Activated T-cell treated with anti-CD3 and anti-CD28 coated beads for 4 hours (primary cell): ENCODE data around the gene RUFY1.
"Not testable (repeated sequence)": the region's sequence is repeated elsewhere in the genome, so short reads cannot be mapped to it uniquely, and the experiment has no call there.

Experiments
- DNase-seq: peaks from one replicate; pipeline ENCODE4 v3.0.0-alpha.2; 2020

Gene RUFY1, protein sequence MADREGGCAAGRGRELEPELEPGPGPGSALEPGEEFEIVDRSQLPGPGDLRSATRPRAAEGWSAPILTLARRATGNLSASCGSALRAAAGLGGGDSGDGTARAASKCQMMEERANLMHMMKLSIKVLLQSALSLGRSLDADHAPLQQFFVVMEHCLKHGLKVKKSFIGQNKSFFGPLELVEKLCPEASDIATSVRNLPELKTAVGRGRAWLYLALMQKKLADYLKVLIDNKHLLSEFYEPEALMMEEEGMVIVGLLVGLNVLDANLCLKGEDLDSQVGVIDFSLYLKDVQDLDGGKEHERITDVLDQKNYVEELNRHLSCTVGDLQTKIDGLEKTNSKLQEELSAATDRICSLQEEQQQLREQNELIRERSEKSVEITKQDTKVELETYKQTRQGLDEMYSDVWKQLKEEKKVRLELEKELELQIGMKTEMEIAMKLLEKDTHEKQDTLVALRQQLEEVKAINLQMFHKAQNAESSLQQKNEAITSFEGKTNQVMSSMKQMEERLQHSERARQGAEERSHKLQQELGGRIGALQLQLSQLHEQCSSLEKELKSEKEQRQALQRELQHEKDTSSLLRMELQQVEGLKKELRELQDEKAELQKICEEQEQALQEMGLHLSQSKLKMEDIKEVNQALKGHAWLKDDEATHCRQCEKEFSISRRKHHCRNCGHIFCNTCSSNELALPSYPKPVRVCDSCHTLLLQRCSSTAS

DNA sequence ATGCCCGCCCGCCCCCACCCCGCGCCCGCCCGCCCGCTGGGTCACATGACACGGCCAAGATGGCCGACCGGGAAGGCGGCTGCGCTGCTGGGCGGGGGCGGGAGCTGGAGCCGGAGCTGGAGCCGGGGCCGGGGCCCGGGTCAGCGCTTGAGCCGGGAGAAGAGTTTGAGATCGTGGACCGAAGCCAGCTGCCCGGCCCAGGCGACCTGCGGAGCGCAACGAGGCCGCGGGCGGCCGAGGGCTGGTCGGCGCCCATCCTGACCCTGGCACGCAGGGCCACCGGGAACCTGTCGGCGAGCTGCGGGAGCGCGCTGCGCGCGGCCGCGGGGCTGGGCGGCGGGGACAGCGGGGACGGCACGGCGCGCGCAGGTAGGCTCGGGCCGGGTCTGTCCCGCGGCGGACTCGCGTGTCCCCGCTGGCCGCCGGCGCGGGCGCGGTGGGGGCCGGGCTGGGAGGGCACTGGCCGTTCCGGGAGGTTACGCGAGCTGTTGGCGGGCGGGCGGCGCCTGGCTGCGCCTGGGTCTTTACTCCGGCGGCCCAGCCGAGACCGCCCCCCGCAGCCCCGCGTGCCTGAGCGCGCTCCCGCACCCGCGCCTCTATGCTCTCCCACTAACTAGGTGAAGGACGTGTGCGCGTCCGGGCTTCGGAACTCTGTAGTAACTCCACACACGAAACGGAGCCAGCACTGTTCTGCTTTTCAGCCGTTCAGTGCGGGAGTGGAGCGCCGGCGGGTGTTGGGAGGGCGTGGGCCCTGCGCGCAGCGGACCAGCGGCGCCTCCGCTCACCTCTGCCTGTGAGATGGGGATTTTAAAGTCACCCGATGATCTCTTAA lies at the start of gene RUFY1:
TSS of gene RUFY1 (plus strand) at position 44 of the 832 bp plus-strand sequence. CDS start at position 60, 16 bp downstream.
- peak; percentile 73 for DNase-seq

DNA sequence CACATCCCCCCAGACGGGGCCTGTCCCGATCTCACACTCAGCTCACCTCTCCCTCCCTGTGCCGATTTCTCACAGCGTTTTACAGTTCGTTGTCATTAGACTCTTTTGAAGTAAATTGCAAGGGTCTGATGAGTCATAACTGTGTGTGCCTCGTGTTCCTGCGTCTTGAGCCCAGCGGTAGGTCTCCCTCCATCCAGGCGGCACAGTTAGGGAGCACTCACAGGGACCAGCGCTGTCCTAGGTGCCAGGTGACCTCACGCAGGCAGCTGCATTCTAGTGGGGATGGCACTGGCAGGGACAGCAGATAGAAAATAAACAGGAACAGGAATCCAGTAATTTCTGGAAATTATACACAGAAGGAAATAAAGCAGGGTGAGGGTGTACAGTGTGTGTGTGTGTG lies 48.4 kb upstream of the RUFY1 start:
- DNase-seq, result not testable (repeated sequence)

DNA sequence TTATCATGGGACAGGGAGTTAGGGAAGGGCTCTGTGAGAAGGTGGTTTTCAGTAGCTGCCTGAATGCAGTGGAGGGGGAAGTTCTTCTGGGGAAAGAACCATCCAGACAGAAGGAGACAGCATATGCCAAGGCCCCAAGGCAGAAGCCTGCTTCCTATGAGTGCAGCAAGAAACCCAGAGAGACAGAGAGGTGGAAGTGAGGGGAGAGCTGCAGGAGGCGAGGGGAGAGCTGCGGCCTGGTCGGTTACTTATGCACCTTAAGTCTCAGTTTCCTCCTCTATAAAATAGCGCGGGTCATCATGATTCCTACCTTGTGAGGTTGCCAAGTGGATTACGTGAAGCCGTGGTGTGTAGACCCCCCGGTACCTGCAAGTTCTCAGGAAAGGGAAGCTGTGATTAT lies 47.9 kb upstream of the RUFY1 start:
- not testable (repeated sequence) for DNase-seq

DNA sequence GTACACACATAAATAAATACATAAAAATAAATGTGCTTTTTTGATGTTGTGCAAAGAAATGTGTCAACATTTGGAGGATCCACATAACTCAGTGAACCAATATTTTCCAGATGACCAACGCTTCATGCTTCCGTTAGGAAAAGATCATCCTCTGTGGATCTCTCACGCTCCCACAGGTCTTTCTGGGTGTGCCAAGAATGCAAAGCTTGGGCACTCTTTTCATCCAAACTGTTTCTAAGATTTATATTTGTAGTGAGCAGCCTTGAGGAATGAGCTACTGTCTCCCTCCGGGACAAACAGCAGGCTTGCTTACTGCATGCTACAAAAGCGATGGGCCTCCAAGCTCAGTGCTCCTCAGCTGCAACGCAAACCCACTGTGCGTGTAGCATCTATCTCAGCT lies 46.2 kb upstream of the RUFY1 start:
- no peak for DNase-seq

DNA sequence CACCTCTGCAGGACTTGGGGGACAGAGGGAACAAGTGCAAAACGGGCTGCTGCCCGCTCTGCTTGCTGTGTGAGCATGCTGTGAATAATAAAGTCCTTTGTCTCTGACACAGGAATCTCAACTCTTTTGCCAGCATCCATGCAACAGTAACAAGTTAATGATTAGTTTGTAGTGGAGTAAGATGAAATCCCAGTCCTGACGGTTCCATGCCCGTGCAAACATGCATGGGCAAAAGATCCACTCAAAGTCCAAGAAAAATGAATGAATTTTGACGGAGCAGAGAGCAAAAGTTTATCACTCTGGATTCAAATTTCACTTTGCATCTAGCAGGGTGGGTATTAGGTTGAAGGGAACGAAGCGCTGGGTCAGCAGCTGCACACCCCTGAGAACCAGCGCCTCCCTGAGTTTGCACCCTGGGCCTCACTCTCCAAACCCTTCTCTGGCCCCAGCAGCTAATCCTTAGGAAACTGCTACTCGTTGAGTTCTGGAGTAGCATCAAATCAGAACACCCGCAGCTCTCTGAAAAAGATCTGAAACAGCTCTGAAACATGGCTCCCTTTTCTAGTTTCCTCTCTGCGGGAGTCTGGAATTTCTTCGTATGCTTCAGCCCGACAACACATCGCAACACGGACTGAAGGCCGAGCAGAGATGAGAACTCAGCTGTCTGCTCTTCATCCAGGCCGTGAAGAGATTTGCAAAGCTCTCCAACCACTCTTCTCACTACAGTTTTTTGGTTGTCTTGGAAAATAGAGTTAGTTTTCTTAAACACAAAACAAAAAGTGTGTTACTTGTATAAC lies 45.6 kb upstream of the RUFY1 start:
- no peak for DNase-seq

DNA sequence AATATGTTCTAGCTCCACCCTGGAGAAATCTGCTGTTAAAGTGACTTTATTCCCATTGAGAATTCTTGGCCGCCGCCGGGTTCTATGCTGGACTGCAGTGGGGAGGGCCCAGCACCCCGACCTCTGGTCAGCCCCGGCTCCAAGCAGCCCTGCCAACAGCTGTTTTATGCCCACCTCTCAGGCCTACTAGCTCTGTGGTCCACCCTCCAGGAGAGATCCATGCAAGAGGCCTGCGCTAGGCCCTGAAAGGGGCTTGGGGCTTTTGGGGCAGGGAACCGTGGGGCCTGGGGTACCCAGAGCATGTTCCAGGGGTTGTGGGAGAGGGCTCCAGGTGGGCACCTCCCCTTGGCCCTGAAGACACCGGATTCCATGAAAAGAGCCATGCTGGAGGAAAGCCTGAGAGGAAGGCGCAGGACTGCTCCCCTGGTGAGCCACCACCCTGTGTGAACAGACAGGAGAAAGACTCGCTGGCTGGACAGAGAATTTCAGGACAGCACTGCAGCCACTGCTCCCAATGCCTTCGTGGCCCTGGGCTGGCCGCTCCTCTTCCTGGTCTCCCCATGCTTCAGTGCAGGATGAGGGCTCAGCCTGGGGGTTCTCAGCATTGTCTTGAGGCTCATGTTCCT lies 44.6 kb upstream of the RUFY1 start:
- DNase-seq, result no peak

DNA sequence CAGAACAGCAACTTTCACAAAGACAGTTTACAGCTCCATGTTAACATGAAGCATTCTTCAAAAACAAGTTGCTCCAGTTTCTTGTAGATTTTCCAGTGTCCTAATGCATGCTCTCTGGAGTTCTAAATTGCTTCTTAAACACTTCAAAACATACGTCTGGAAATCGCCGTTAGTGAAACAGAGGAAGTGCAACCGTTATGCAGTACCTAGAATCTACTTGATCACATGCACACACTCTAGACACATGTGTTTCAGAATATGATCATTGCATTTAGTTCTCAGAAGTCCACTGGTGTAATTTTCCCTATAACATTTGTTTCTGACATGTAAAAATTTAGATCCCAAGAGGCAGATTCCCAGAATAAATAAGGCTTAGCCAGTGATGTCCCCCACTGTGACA lies 41.1 kb upstream of the RUFY1 start:
- DNase-seq, result no peak

DNA sequence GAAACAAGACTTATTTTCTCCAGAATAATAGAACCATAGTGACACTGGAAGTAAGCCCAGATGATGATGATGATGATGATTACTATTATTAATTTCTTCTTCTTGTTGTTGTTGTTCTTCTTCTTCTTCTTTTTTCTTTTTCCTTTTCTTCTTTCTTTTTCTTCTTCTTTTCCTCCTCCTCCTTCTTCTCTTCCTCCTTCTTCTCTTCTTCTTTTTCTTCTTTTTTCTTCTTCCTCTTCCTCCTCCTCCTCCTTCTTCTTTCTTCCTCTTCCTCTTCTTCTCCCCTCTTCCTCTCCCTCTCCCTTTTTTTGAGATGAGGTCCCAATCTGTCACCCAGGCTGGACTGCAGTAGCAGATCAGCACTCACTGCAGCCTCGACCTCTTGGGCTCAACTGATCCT lies 40.5 kb upstream of the RUFY1 start:
- DNase-seq, result no peak

DNA sequence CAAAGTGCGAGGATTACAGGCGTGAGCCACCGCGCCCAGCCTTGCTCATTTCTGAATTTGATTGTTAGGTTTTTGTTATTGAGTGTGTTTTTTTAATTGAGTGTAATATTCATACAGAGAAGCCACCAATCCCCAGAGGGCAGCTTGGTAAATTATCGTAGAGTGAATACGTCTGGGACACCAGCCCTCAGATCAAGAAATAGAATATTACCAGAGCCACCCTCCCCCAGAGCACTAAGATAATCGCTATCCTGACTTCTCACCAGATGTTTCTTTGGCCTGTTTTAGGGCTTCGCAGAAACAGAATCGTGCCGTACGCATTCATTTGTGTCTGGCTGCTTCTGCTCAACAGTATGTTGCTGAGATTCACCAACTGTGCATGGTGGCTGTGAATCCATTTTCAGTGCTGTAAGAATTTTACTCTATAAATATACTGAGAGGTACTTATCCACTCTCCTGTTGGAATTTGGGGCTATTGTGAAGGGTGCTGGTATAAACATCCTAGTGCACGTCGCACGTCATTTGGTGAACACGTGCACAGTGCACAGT lies 37.8 kb upstream of the RUFY1 start:
- no peak for DNase-seq

DNA sequence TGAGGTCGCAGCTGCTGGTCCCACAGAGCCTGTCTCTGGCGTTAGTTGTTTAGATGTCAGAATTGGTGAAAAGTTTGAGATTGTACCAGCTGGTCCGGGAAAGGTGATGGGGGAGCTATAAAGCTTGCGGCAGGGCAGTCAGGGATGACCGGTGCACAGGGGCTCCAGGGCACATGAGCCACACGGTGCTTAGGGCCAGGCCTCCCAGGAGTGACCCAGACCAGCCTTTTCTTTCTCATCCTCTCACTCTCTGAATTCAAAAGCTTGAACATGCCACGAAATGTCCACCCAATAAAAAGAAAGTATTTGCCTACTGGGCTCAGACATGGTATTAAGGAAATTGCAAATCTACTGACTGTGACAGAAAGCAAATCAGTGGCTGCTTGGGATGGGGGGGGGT lies 34.9 kb upstream of the RUFY1 start:
- DNase-seq, result not testable (repeated sequence)

DNA sequence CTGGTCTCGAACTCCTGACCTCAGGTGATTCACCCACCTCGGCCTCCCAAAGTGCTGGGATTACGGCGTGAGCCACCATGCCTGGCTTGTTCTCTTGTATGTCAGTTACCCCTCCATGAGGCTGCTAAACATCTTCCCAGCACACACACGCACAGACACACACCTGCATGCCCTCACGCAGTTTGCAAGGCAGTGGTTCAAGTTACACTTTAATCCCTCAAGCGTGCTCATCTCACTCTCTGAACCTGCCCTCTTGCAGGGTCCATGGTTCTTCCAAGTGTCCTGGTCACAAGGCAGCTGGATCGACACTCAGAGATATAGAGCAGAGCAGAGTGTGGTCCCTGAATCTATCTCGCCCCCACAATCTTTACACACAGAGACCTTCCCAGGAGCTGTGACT lies 34.1 kb upstream of the RUFY1 start:
- no peak for DNase-seq

DNA sequence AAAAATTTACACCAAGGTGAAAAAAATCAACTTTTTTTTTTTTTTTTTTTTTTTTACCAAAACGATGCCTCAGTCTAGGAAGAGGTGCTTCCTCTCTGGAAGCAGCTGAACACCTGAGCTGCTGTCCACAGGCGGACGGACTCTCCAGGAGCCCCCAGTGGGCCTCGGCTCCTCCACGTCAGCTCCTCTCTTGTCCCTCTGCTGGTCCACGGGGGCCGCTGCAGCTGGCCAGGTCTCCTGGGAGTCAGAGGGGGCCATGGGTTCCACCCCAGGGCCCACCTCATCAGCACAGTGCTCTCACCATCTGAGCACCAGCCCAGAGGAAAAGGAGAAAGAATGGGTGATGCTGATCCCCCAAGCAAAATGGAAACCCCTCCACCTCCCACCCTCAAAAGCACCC lies 32.6 kb upstream of the RUFY1 start:
- not testable (repeated sequence) for DNase-seq

DNA sequence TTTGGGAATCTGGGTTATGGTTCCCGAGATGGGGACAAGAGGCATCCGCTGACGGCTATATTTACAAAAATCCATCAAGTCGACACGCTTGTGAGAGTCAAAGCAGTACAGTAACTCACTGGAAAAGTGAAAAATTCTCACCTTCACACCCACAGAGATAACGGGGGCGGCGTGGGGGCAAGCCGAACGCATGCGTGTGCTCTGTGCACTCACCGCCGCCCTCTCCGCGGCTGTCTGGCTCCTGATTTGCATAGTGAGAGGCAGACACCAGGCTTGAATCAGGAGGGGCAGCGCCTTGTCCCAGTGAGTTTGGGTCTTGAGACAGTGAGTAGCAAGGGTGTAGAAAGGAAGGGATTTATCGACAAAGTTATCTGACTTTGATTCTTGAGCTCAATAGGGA lies 32.0 kb upstream of the RUFY1 start:
- DNase-seq, result not testable (repeated sequence)

DNA sequence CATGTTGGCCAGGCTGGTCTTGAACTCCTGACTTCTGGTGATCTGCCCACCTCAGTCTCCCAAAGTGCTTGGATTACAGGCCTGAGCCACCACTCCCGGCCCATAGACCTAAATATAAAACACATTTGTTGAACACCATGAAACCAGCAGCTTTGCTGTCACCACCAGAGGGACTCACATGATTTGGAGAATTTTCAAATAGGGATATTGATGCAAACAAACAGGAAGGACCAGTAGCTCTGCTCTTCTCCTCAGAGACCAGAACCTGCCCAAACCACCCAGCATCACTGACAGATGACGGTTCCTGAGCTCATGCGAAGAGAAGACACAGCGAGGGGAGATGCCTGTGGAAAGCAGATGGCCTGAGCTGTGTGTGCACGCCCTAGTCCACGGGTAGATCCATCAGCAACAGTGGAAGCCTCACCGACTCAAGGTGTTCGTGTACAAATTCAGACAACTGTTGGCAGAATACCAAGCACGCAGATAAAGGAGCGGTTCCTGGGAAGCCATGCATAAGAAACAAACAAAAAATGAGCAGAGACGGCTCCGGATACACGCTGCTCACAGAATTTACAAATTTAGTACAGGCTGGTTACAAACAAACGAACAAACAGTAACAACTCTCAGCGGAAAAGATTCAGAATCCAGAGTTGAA lies 30.8 kb upstream of the RUFY1 start:
- not testable (repeated sequence) for DNase-seq

DNA sequence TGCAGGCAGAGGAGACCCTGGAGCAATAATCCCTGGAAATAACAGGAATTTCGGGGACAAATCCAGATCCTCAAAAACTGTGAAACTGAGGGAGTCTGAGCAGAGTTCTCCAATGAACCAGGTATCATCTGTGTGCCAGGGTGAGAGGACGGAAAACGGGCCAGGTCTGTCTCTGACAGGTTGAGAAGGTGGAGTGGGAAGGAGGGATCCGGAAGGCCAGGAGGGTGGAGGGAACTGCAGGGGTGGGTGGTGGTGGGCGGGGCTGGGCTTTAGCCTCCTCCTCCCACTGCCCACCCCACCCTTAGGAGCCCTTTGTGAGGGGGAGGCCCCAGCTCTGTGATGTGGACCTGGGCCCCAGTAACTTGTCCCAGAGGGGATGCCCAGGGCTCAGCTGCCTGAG lies 28.2 kb upstream of the RUFY1 start:
- not testable (repeated sequence) for DNase-seq

DNA sequence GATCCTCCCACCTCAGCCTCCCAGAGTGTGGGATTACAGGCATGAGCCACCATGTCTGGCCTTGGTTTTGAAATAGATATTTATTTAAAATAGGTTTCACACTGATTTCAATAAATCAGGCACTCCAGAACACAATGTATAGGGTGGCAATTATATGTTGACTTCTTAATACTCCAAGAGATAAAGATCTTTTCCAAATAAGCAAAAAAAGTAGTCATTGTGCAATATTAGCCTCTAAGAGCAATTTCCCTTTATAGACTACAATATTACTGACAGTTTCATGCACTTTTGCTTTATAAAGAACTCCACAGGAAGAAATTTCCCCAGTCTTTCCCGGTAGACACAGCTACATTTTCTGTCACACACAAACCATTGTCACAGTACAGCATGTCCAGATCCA lies 23.4 kb upstream of the RUFY1 start:
- DNase-seq, result no peak

DNA sequence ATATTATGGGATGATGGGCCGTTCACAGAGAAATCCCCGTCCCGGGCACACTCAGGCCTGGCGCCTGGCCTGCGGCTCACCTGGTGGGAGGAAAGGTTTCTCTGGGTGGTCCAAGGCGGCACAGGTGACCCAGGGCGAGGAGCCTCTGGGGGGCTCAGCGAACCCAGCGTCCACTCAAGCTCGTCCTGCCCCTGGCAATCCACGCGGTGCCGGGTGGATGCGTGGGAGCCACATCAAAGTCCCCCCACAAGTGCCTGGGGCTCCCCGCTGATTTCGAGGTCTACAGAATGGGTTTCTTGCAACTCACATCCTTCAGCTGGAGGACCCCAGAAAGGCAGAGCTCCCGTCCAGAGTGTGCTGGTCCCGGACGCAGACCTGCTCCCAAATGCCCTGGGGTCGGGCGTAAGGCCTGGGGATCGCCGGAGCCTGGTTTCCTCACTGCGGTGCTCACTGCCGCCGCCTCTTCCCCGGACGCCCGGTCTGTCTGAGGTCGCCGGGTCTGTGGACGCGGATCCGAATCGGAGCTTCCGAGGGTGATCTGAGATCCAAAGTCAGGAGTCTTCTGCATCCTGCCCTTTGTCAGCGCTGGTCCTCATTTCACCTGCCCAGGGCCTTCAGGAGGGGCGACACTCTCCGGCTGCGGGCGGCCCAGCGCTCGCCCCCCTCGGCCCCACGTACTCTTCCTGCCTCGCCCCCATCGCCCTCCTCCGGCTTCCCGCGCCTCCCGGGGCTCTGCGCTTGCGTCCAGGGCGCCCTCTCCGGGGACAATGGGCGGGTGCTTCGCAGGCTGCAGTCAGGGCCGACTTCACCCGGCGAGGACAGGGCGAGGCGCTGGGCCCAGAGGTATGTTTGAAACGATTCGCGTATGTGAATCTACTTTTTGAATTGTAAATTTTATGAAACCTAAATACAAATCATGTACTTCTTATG lies 20.0 kb upstream of the RUFY1 start:
- peak; percentile 59 for DNase-seq

DNA sequence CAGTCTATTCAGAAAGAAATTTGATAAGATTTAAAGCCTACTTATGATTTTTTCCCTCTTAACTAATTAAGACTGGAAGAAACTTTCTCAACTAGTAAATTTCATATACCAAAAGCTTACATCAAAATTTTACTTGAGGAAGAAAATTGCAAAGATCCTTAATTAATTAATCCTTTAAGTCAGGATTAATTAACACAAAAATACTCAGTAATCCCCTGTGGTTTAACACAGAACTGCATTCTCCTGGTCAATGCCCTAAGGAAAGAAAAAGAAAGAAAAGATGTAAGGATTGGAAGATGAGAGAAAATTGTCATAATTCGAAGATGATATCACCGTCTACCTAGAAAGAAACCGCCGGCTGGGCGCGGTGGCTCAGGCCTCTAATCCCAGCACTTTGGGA lies 17.3 kb upstream of the RUFY1 start:
- DNase-seq, result no peak

DNA sequence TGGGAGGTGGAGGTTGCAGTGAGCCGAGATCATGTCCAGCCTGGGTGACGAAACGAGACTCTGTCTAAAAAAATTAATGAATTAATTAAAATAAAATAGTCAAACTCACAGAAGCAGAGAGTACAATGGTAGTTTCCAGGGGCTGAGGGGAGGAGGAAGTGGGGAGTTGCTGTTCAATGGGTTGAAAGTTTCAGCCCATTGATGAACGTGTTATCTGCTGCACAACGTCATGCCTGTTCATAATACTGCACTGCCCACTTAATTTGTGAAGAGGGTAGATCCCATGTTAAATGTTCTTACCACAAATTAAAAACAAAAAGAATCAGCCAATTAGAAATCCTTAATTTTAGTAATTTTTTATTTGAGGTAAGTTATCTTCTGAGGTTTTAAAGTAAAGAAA lies 16.4 kb upstream of the RUFY1 start:
- no peak for DNase-seq

DNA sequence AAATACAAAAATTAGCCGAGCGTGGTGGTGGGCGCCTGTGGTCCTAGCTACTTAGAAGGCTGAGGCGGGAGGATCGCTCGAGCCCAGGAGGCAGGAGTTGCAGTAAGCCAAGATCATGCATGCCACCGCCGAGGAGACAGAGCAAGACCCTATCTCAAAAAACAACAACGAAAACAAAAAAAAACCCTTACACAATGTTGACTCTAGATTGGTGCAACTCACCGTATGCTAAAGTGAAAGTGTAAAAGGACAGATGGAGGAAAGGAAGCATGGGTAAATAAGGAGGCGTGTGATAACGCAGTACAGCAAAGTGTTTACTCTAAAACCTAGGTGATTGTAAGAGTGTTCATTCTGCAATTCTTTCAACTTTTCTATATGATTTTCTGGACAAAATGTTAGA lies 15.9 kb upstream of the RUFY1 start:
- DNase-seq, result no peak
